HCT116 (cell line): ENCODE results near the gene PTTG1IP. TPM values are rescaled to one million over a fixed set of nuclear protein-coding genes. Genes with fewer than 3 reads are reported as not detected.

Experiments used
- ATAC-seq: fragments of 200-7000 bp; cut with Tn5 transposase; 2 replicates; pipeline ENCODE4 v1.9.1; 2020; ENCODE audit warnings: mild to moderate bottlenecking, moderate library complexity
- BruUV-seq: library from RNA; stranded (reverse); fragments of 400-500 nt; replicated peaks from 2 replicates; lab custom pipeline; 2021; lab: Mats Ljungman, UMichigan
- CTCF ChIA-PET: fragments of 300-600 bp; sonication (Branson Sonifier 250); formaldehyde crosslinking; loops from one replicate; lab custom pipeline; 2021; ENCODE audit warnings: antibody characterized with exemption; lab: Charles Lee
- POLR2A ChIA-PET: fragments of 300-600, 350-600 bp; sonication (Branson Sonifier 250); formaldehyde crosslinking; loops from one replicate; lab custom pipeline; 2021; ENCODE audit warnings: antibody characterized with exemption; lab: Charles Lee
- RAD21 ChIA-PET, 2 experiments: fragments of 300-600 bp; sonication (Branson Sonifier 250); formaldehyde crosslinking; loops; one replicate each; lab custom pipeline; 2023; ENCODE audit warnings: low total read pairs in 2 of 2; ENCODE audit not compliant: uncharacterized antibody in 2 of 2, unreplicated experiment in 2 of 2, low non-redundant PET in 1 of 2; lab: Charles Lee
- DNase-seq: peaks from one replicate; pipeline ENCODE4 v3.0.0-alpha.2; 2010; ENCODE audit warnings: low read depth, low spot score
- H2AFZ ChIP-seq: fragments of 200-600 bp; shearing (Covaris generic), sonication (generic); 2 replicates; pipeline ENCODE4 v1.6.1; 2017; ENCODE audit warnings: low read depth, mixed run types, mixed read lengths, antibody characterized with exemption, low read length; ENCODE audit not compliant: poor library complexity, severe bottlenecking
- H3K27ac ChIP-seq: 2 replicates; pipeline ENCODE4 v1.5.1; 2012; ENCODE audit warnings: low read depth, low read length
- H3K27me3 ChIP-seq: fragments of 200-600 bp; sonication (generic); 2 replicates; pipeline ENCODE4 v1.6.1; 2016; ENCODE audit warnings: mixed run types, low read length, mixed read lengths; ENCODE audit not compliant: insufficient read depth
- H3K36me3 ChIP-seq, 2 experiments: fragments of 200-500 bp in 1 of 2; fragments of 200-600 bp in 1 of 2; sonication (Bioruptor generic) in 1 of 2; sonication (generic) in 1 of 2; 2 replicates each; pipeline versions ENCODE4 v1.5.1 to v1.6.1; 2014 to 2016; ENCODE audit warnings: low read length in 2 of 2, inconsistent platforms in 1 of 2, mixed read lengths in 1 of 2, mixed run types in 1 of 2; ENCODE audit not compliant: insufficient read depth in 2 of 2, control insufficient read depth in 1 of 2
- H3K4me1 ChIP-seq, 2 experiments: fragments of 200-600 bp in 1 of 2; sonication (generic) in 1 of 2; 2 replicates each; pipeline versions ENCODE4 v1.5.1 to v1.6.1; 2012 to 2017; ENCODE audit warnings: low read length in 2 of 2, inconsistent platforms in 1 of 2, mild to moderate bottlenecking in 1 of 2, mixed read lengths in 1 of 2, mixed run types in 1 of 2, moderate library complexity in 1 of 2; ENCODE audit not compliant: insufficient read depth in 2 of 2, control insufficient read depth in 1 of 2
- H3K4me2 ChIP-seq: fragments of 200-600 bp; sonication (generic); 2 replicates; pipeline ENCODE4 v1.6.1; 2017; ENCODE audit warnings: mixed run types, low read length, mixed read lengths
- H3K4me3 ChIP-seq, 2 experiments: fragments of 200-600 bp in 1 of 2; sonication (generic) in 1 of 2; replicated peaks in 1 of 2; 2 replicates each; pipeline ENCODE4 v1.5.1; 2011 to 2016; ENCODE audit warnings: low read length in 2 of 2, control low read depth in 1 of 2, low read depth in 1 of 2, mild to moderate bottlenecking in 1 of 2, mixed read lengths in 1 of 2, mixed run types in 1 of 2
- H3K79me2 ChIP-seq: fragments of 200-600 bp; sonication (generic); 2 replicates; pipeline ENCODE4 v1.6.1; 2017; ENCODE audit warnings: mild to moderate bottlenecking, mixed run types, low read length, moderate library complexity, mixed read lengths; ENCODE audit not compliant: insufficient read depth
- H3K9ac ChIP-seq: fragments of 200-600 bp; sonication (generic); 2 replicates; pipeline ENCODE4 v1.6.1; 2016; ENCODE audit warnings: low read length, mixed read lengths
- H3K9me2 ChIP-seq: fragments of 200-600 bp; sonication (generic), shearing (Covaris generic); 2 replicates; pipeline ENCODE4 v1.6.1; 2017; ENCODE audit warnings: mixed run types, mild to moderate bottlenecking, moderate library complexity; ENCODE audit not compliant: insufficient read depth
- H3K9me3 ChIP-seq, 2 experiments: fragments of 200-500 bp in 1 of 2; fragments of 200-600 bp in 1 of 2; sonication (Bioruptor generic) in 1 of 2; sonication (generic) in 1 of 2; 2 replicates each; pipeline ENCODE4 v1.6.1; 2014 to 2017; ENCODE audit warnings: low read length in 2 of 2, mixed read lengths in 2 of 2, inconsistent platforms in 1 of 2, low read depth in 1 of 2, mild to moderate bottlenecking in 1 of 2, mixed run types in 1 of 2, moderate library complexity in 1 of 2; ENCODE audit not compliant: control insufficient read depth in 1 of 2, insufficient read depth in 1 of 2
- H4K20me1 ChIP-seq: fragments of 200-600 bp; sonication (generic), shearing (Covaris generic); 2 replicates; pipeline ENCODE4 v1.6.1; 2017; ENCODE audit warnings: mixed run types, mild to moderate bottlenecking, moderate library complexity; ENCODE audit not compliant: insufficient read depth
- CBX3 ChIP-seq: IDR thresholded peaks from 2 replicates; pipeline ENCODE4 v1.6.1; 2012; ENCODE audit warnings: low read depth
- EGR1 ChIP-seq: IDR thresholded peaks from 2 replicates; pipeline ENCODE4 v1.6.1; 2012; ENCODE audit warnings: low read depth
- ELF1 ChIP-seq: IDR thresholded peaks from 2 replicates; pipeline ENCODE4 v1.6.1; 2012; ENCODE audit warnings: low read depth, borderline replicate concordance
- EZH2 ChIP-seq: fragments of 200-600 bp; sonication (generic); IDR thresholded peaks from 2 replicates; pipeline ENCODE4 v1.6.1; 2017; ENCODE audit warnings: antibody characterized with exemption, mixed run types
- JUND ChIP-seq: IDR thresholded peaks from 2 replicates; pipeline ENCODE4 v1.6.1; 2012
- MAX ChIP-seq: IDR thresholded peaks from 2 replicates; pipeline ENCODE4 v1.6.1; 2012
- POLR2A ChIP-seq: IDR thresholded peaks from 2 replicates; pipeline ENCODE4 v1.7.0; 2011; ENCODE audit warnings: borderline replicate concordance; ENCODE audit not compliant: insufficient read depth, insufficient read length; ENCODE audit errors: extremely low read depth
- SP1 ChIP-seq: IDR thresholded peaks from 2 replicates; pipeline ENCODE4 v1.6.1; 2012; ENCODE audit warnings: low read depth
- YY1 ChIP-seq: IDR thresholded peaks from 2 replicates; pipeline ENCODE4 v1.6.1; 2011; ENCODE audit warnings: low read length, low read depth, moderate library complexity, mild to moderate bottlenecking; ENCODE audit not compliant: insufficient replicate concordance; ENCODE audit errors: extremely low read depth
- ZBTB33 ChIP-seq: IDR thresholded peaks from 2 replicates; pipeline ENCODE4 v1.6.1; 2011; ENCODE audit warnings: mild to moderate bottlenecking, low read length, moderate library complexity; ENCODE audit not compliant: insufficient replicate concordance; ENCODE audit errors: extremely low read depth
- ZFX ChIP-seq: fragments of 450-650 bp; IDR thresholded peaks from 2 replicates; pipeline ENCODE4 v1.6.1; 2017
- ZNF274 ChIP-seq: fragments of 200-500 bp; sonication (Bioruptor generic); IDR thresholded peaks from 2 replicates; pipeline ENCODE4 v1.6.1; 2014; ENCODE audit warnings: mild to moderate bottlenecking, low read depth, low read length, inconsistent platforms
- intact Hi-C: fragments of 100-400 bp; cut with micrococcal nuclease; formaldehyde crosslinking; loops from 2 replicates; pipeline ENCODE4 v1.10.0; 2022
- total RNA-seq: library from RNA; stranded (reverse); gene quantifications from one replicate; pipeline ENCODE4 v1.2.1, GENCODE V29; 2021; ENCODE audit not compliant: unreplicated experiment

PTTG1IP gene
- total RNA-seq, 1 experiment from 2014 or later, result 83.4 TPM

GRCh38 chr21:44900559-44901251, 27.2 kb upstream of the PTTG1IP start:
- ChIA-PET POLR2A (no interaction called here), RAD21 (no interaction called here), CTCF (no interaction called here)
- Histone ChIP-seq H3K4me1 (no peaks in the 10 kb centered on the region; a peak in 1 of 4 replicates), H3K27ac (no peak overlapping the region), H2AFZ (no peak overlapping the region), H3K9me2 (no peaks in the 10 kb centered on the region), H3K79me2 (no peaks in the 10 kb centered on the region), H3K9ac (no peak overlapping the region), H3K27me3 (no peaks in the 10 kb centered on the region), H4K20me1 (no peaks in the 10 kb centered on the region), H3K4me3 (no peak overlapping the region), H3K36me3 (no peaks in the 10 kb centered on the region), H3K9me3 (peaks cover 0 to 4% of the 10 kb centered on the region in 2 experiments; a peak in 1 of 4 replicates), H3K4me2 (no peak overlapping the region)
- DNase-seq (no peak), ATAC-seq (no peak)
- no TSS peak for BruUV-seq
- intact Hi-C loops, result no loop called here
- no peak for TF ChIP-seq CBX3
- TF ChIP-seq ZBTB33, result no peak
- TF ChIP-seq YY1, result no peak

GRCh38 chr21:44899768-44900558, 26.5 kb upstream of the PTTG1IP start:
- TF ChIP-seq SP1 (no peak), EZH2 (no peak), CBX3 (no peak), ZBTB33 (no peak), YY1 (no peak), JUND (no peak), ZNF274 (no peak), ELF1 (no peak), POLR2A (no peak), EGR1 (no peak), MAX (no peak), ZFX (no peak)
- H3K4me1 ChIP-seq, result no peaks in the 10 kb centered on the region; a peak in 1 of 4 replicates

More at GRCh38 chr21:44899768-44900558, 26.5 kb upstream of the PTTG1IP start:
- Histone ChIP-seq H3K9ac (no peak overlapping the region), H3K27ac (no peak overlapping the region), H4K20me1 (no peaks in the 10 kb centered on the region), H3K9me3 (peaks cover 0 to 4% of the 10 kb centered on the region in 2 experiments; a peak in 1 of 4 replicates), H3K27me3 (no peaks in the 10 kb centered on the region), H2AFZ (no peak overlapping the region), H3K36me3 (no peaks in the 10 kb centered on the region), H3K4me2 (no peak overlapping the region), H3K4me3 (no peak overlapping the region), H3K9me2 (no peaks in the 10 kb centered on the region), H3K79me2 (no peaks in the 10 kb centered on the region)
- DNase-seq (no peak), ATAC-seq (no peak)
- BruUV-seq, result no TSS peak
- intact Hi-C loops, result no loop called here
- POLR2A ChIA-PET, result no interaction called here
- RAD21 ChIA-PET, result no interaction called here
- CTCF ChIA-PET, result no interaction called here
